ELR (cell line): ENCODE measurements around the gene MXI1.

Experiments
- DNase-seq: peaks from one replicate; pipeline ENCODE4 v3.0.0-alpha.2; 2015; ENCODE audit warnings: low read depth

The MXI1 gene

GRCh38 chr10:110216240-110216639 lies 8.8 kb downstream of the MXI1 start:
- DNase-seq = no peak

DNA sequence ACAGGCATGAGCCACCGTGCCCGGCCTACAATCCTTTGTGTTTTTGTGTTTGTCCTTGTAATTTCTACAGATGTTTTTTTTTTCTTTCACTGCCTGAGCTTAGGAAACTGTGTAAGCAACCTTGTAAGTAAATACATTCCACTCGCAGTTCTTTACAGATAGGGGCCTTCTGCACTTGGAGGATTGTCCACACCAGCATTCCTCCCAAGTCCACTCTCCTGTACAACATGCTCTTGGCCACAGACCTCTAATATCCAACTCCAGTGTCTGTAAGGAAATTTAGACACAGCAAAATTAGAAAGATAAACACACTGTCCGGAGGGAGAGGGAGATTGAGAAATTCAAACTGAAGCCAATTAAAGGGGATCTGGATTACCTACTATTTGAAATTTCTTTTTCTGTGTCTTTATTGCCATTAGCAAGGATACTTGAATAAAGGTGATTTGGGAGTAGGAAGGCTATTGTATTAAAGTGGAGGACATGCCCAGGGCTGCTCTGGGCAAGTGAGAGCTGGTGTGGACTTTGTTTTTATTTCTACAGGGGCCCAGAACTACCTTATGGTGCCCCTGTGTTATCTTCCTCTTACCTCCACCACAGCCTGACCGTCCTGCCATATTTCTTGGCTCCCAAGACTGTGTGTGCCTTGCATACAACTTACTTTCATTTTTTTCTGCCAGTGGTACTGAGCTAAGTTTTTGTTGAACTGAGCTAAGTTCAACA lies 9.7 kb downstream of the MXI1 start:
- no peak for DNase-seq

- no peak for DNase-seq
Observed at GRCh38 chr10:110217662-110218008, 10.2 kb downstream of the MXI1 start.

GRCh38 chr10:110218632-110219031 lies 11.2 kb downstream of the MXI1 start:
- no peak for DNase-seq

GRCh38 chr10:110219884-110220283 lies 12.5 kb downstream of the MXI1 start:
- no peak for DNase-seq

DNA sequence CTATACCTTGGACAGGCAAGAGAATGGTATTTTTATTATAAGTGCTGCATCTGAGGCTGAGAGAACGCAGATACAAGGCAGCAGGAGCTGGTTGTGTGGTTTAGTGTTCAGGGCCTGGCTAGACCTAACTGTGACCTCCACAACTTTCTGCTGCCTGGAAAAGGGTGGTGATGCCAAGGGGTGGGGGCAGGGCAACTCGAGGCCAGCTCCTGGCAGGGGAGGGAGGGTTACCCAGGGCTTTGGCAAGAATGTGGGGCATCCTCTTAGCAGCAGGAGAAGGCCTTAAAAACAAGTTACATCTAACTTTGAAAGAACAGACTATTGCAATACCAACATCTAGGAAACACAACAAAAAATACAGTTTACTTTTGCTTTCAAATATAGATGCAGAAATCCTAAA lies 13.0 kb downstream of the MXI1 start:
- no peak for DNase-seq

DNA sequence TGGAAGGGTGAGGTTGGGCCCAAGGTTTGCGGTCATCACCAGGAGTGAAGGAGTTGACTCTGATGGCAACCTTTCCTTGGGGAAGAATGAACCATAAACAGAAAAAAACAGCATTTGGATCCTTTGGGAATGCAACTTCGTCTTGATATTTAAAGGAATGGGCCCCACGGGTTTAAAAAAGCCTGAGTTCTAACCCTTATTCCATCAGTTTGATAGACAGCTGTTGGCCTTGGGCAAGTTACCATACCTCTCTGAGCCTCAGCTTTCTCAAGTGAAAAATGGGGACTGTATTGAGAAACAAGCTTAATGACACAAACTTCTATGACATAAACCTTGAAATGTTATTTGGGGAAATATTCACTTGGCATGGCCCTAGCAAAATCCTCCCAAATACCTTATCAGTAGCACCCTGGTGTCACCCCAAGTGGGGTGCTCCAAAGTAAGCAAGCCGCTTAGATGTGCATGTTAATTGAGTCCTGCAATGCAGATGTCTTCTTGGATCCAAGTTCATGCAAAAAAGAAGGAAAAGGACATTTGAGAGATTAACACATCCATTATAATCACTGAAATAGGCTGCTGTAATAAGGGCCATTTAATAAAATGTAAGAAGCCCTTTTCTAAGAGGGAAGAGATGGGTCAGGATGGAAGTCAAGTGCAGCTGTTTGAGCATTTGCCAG lies 13.8 kb downstream of the MXI1 start:
- DNase-seq = no peak

DNA sequence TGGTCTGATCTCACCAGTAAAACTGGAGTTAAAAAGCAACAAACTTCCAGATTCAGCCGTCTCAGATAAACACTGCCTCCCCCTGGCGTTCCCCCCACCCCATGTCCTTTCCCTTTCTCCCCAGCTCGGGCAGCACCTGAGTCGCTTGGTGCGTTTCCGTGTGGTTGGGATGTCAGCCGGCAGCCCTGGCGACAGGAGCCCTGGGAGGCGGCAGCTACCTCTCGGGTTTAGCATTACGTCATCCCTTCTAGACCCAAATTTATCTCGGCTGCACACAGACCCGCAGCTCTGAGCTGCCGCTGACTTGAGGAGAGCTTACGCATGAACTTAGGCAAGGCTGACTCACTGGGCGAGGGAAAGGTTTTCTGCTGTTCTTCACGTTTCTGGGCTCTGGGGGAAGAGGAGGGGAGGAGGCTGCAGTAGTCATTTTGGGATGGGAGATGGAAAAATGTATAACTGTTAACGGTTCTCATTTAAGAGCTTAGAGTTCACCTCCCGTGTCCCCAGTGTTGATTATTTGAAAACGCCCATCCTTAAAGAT lies 14.4 kb downstream of the MXI1 start:
- peak; percentile 95 for DNase-seq

GRCh38 chr10:110222641-110223297 lies 15.4 kb downstream of the MXI1 start:
- DNase-seq = no peak

DNA sequence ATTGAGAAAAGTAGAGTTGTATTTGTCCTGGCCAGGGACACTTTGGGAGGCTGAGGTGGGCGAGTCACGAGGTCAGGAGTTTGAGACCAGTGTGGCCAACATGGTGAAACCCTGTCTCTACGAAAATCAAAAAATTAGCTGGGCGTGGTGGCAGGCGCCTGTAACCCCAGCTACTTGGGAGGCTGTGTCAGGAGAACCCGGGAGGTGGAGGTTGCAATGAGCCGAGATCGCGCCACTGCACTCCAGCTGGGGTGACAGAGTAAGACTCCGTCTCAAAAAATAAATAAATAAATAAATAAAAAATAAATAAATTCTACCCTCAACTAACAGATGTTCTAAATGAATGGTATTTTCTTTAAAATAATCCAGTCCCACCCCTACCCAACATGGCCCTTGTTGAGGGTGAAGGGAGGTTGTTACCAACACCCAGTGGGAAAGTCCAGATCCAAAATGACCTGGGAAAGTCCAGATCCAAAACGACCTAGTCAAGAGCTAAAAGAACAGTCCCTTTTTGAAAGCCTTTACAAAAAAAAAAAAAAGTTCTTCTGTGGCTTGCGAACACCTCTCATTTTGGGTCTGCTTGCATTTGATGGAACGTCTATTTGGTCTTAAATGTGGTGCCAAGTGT lies 16.0 kb downstream of the MXI1 start:
- no peak for DNase-seq

GRCh38 chr10:110224992-110225391 lies 17.6 kb downstream of the MXI1 start:
- no peak for DNase-seq

GRCh38 chr10:110225441-110225755 lies 18.0 kb downstream of the MXI1 start:
- DNase-seq = no peak

GRCh38 chr10:110225756-110226542 lies 18.5 kb downstream of the MXI1 start:
- DNase-seq = peak; percentile 97

DNA sequence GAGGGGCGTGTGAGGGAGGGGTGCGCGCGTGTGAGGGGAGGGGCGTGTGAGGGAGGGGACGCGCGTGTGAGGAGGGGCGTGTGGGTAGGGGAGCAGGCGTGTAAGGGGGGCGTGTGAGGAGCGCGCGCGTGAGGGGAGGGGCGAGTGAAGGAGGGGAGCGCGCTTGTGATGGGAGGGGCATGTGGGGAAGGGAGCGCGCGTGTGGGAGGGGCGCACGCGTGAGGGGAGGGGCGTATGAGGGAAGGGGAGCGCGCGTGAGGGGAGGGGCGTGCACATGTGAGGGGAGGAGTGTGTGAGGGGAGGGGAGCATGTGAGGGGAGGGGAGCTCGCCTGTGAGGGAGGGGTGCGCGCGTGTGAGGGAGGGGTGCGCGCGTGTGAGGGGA lies 19.1 kb downstream of the MXI1 start:
- peak; percentile 90 for DNase-seq

DNA sequence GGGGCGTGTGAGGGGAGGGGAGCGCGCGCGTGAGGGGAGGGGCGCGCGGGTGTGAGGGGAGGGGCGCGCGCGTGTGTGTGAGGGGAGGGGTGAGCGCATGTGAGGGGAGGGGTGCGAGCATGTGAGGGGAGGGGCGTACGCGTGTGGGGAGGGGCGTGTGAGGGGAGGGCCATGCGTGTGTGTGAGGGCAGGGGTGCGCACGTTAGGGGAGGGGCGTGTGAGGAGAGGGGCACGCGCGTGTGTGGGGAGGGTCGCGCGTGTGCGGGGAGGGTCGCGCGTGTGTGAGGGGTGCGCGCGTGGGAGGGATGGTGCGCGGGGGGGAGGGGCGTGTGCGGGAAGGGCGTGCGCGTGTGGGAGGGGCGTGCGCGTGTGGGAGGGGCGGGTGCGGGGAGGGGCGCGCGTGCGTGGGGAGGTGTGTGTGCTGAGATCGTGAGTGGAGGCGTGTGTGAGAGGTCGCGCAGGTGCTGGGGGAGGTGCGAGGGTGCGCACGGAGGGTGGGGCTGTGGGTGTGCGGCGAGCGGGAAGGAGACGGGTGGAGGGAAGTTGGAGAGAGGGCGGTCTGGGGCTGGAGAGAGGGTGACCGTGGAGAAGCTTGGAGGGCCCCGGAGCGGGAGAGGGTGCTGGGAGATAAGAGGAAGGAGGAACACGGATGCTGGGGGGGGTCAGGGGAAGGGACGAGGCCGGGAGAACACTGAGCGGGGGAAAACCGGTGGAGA lies 19.7 kb downstream of the MXI1 start:
- DNase-seq = peak; percentile 62

GRCh38 chr10:110228066-110228465 lies 20.7 kb downstream of the MXI1 start:
- DNase-seq = no peak

GRCh38 chr10:110229155-110229554 lies 21.8 kb downstream of the MXI1 start:
- DNase-seq = no peak

GRCh38 chr10:110233846-110234245 lies 26.4 kb downstream of the MXI1 start:
- DNase-seq = no peak

- no peak for DNase-seq
Observed at GRCh38 chr10:110237894-110238480, 30.6 kb downstream of the MXI1 start.

DNA sequence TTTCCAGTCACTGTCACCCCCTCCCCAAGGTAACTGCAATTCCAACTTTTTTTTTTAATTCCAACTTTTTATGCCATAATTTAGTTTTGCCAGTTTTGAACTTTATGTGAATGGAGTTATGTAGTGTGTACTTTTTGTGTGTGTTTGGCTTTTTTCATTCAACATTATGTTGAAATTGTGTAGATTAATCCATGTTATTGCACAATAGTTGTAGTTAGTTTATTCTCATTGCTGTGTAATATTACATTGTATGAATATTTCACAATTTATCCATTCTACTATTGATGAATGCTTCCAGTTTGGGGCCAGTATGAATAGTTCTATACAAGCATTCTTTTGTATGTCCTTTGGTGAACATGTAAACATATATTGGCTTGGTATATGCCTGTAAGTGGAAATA lies 32.5 kb downstream of the MXI1 start:
- DNase-seq = no peak

GRCh38 chr10:110241407-110241806 lies 34.0 kb downstream of the MXI1 start:
- no peak for DNase-seq
